DOHH2 (cell line): Measurements from ENCODE around the gene HEATR9.

Experiments
- CTCF ChIP-seq: fragments of 200-600 bp; sonication (generic); IDR thresholded peaks from one replicate; pipeline ENCODE4 v1.5.1; 2014; ENCODE audit warnings: antibody characterized with exemption, mild to moderate bottlenecking, low read depth, low read length; ENCODE audit not compliant: poor library complexity, severe bottlenecking
- EZH2phosphoT487 ChIP-seq: fragments of 200-600 bp; sonication (generic); IDR thresholded peaks from 2 replicates; pipeline ENCODE4 v1.6.1; 2017; ENCODE audit warnings: borderline replicate concordance, mild to moderate bottlenecking, antibody characterized with exemption, low read length, moderate library complexity, mixed read lengths

GRCh38 chr17:35894206-35894605, 25.5 kb upstream of the HEATR9 start:
- TF ChIP-seq EZH2phosphoT487 (no peak), CTCF (no peak)
